Pulmonary artery endothelial cell (primary cell): ENCODE data around the gene ITGBL1. TPM values are rescaled to one million over a fixed set of nuclear protein-coding genes. Genes with fewer than 3 reads are reported as not detected.

ENCODE experiments used
- DNase-seq: peaks from one replicate; pipeline ENCODE4 v3.0.0-alpha.2; 2011; ENCODE audit warnings: low read depth, low spot score
- total RNA-seq: library from RNA; depleted of rRNA; stranded (reverse); fragments of >200 nt; gene quantifications from 2 replicates; pipeline ENCODE4 v1.2.3, GENCODE V29; 2014

Gene ITGBL1
- total RNA-seq, 1 donor from 2014 or later, result 44.3 TPM

DNA sequence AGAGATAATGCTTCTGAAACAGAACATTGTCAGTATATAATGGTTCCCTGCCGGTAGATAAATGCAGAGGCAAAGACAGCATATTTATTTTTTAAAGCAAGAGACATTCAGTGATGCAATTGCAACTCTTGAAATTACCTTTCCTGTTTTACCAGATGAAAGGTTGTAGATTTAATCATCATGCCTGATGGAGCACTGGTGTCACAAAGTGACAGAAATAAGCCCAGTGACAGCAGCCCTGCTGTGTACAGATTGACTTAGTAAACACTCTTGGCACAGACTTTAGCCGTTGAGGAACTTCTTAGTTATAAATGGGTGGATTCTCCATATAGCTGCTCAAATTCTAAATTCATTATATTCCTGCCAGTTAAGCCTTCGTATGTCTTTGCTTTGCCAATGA lies 172.5 kb downstream of the ITGBL1 start:
- DNase-seq, result no peak

- no peak for DNase-seq
Observed at GRCh38 chr13:101626925-101627555, 174.6 kb downstream of the ITGBL1 start.

GRCh38 chr13:101627556-101627943 lies 175.1 kb downstream of the ITGBL1 start:
- no peak for DNase-seq

DNA sequence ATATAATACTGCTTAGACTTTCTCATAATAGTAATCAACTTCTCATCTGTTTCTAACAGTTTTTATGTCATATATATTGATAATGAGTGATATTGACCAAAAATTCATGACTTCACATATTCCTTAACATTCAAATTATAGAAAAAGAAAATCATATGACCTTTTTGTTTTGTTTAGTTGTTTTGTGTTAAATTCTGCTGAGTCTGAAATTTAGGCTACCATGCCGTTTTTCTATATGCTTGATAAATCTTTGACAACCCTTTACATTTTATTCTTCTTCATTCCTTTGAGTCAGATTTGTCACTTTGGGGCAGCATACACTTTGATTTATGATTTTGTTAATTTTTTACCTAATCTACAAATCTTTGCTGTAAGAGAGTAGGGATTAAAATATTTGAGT lies 176.4 kb downstream of the ITGBL1 start:
- no peak for DNase-seq

DNA sequence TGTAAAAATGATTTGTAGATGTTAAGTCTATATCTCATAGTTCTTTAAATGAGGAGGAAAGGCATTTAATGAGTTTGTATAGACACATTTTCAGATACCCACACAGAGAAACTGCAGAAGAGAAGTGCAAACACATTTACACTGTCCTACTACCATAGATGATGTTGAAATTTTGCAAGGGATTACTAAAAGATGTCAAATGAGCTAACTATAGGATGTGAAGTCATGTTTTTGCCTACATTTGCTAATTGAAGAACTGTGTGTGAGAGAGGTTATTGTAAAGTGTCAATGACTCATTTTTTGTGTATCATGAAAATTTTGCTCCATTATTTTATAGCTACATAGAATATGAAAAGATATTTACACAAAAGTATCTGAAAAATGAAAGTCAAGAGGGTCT lies 178.9 kb downstream of the ITGBL1 start:
- DNase-seq, result no peak

GRCh38 chr13:101634142-101634541 lies 181.7 kb downstream of the ITGBL1 start:
- no peak for DNase-seq

DNA sequence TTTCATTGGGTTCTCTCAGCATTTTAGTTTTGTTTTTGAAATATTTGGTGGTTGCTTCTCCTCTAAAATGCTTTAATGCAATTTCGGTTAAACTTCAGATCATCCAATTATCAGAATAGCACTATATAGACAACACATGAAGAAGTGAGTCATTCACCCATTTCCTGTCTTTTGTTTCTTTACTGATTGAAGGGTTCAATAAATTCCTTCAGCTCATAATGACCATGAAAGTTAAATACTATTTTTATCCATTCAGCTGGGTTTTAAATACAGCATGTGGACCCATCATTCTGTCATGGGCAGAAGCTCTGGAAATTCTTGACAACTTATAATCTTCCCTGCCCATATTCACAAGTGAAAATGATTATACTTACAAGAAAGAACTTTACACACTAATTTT lies 187.2 kb downstream of the ITGBL1 start:
- no peak for DNase-seq

- peak; percentile 55 for DNase-seq
Observed at GRCh38 chr13:101640788-101641400, 188.4 kb downstream of the ITGBL1 start.

DNA sequence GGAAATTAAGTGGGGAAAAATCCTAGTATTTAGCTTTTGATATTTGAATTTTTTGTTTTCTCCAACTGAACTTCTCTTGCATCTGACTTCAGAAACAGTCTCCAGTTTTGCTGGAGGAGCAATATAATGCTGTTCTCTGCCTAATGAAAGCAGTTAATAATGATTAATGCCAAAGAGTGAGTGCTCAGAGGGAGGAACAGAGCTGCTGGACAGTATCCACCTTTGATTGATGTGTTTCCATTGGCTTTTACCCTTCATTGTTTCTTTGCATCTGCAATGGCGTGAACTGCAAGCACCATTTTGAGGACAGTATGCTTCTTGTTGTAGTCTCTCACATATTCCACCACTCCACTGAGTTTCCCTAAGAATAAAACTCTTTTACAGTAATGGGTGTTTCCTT lies 193.4 kb downstream of the ITGBL1 start:
- DNase-seq, result no peak

DNA sequence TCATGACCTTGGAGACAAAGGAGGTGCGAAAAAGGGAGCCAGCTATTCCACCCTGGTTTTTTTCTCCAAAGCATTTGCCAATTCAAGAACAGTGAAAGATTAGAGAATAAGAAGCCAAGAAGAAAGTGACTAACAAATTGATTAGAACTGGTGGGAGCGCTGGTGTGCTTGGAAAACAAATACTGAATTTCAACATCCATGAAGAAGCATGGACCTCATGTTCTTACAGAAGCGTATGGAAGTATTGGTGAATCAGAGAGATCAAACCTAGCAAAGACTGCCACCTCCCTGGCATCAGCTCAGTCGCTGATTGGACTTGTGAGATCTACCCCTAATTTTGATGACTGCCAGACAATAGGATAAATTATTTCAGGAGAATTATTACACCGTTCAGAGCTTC lies 195.3 kb downstream of the ITGBL1 start:
- DNase-seq, result no peak

GRCh38 chr13:101648766-101649487 lies 196.5 kb downstream of the ITGBL1 start:
- no peak for DNase-seq

- no peak for DNase-seq
Observed at GRCh38 chr13:101649488-101650126, 197.1 kb downstream of the ITGBL1 start.

DNA sequence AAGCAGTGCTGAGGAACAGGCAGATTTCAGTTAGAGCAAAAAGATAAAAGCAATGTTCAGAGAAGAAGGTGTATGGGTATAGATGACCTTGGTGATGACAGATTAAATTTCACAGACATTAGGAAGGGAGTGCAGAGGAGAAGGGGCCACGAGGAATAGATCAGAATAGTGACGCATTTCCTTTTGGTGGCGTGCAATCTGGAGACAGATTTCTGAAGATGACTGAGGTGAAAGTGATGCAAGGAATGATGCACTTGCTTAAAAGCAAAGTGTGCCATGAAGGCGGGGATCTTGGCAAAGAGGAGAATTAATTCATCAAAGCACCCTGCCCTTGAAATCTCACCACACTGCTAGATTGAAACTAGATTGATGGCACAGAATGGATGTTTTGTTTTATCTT lies 202.4 kb downstream of the ITGBL1 start:
- DNase-seq, result no peak

DNA sequence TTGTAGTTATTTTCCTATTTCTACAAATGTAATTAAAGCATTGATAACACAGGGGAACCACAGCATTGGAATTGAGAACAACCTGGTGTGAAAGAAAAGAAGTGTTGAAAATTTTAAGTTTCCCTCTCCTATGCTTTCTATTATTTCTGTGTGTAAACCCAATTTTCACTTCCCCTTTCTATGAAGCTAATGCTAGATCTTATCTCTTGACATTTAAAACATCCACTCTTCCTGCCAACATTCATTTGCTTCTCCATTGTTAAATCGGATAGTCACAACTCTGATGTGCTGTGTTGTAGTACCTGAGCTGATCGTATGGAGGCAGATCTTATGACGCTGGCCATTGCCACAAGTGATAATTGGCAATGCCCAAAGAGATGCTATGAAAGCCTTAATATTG lies 203.0 kb downstream of the ITGBL1 start:
- no peak for DNase-seq

GRCh38 chr13:101660711-101661110 lies 208.2 kb downstream of the ITGBL1 start:
- no peak for DNase-seq

DNA sequence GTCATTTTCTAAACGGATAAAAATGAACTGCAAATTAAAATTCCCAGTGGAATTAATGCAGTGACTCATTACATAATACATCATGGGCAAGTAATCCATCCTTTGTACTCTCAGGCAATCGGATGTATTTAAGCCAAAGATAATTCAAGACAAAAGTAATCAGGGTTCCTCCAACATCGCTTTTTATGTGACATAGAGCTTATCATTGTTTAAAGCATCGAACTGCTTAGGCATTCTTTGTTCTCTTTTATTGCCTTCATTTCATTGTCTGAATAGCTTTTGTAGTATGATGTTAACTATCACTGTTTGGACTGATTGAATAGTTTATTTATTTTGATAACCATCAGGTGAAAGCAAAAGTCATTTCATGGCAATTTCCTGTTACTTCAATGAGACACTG lies 209.4 kb downstream of the ITGBL1 start:
- peak; percentile 8 for DNase-seq

DNA sequence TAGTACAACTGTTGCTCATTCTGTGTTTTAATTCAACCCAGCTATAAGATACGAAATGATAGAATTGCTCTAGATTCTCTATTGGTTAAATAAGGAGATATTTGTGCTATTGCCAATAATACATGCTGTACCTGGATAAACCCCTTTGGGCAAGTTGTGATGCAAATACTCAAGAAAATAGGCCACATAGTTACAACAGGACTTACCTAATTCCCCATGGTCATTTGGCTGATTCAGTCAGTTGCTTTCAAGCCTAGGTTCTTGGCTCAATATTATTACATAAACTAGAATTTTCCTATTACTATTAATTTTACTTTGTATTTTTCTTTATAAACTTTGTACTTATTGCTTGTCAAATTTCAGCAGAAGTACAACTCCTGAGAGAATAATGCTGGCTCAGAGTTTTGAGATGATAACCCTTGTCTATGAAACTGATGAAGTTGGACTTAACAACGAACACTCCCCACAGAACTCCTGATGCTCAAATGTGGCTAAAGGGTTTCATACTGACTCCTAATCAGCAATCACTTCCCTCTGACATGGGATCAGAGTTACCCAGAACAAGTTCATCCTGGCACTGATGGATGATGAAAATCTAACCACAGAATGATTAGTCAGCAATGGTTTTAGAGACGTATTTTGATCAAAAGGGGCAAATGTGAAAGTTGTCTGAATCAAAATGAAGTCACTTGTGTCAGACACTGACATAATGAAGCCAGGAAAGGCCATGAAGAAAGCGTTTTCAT lies 221.1 kb downstream of the ITGBL1 start:
- DNase-seq, result no peak

DNA sequence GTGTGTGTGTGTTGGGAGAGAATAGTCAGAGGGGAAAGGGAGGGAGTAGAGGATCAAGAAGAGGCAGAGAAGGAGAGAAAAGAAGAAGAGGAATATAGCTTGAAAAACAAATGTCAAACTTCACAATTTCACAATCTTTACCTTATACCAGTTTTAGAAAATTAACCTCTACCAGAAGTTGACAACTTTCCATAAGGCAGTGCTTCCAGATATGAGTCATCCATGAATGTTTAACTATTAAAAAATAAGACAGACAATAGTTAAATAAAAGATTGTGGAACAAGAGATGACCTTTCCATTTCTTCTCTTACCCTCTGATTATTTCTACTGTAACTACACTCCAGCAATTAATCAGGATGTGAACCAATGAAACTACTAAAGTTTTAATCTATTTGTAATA lies 229.4 kb downstream of the ITGBL1 start:
- DNase-seq, result no peak

- DNase-seq, result no peak
Observed at GRCh38 chr13:101686003-101686402, 233.5 kb downstream of the ITGBL1 start.

DNA sequence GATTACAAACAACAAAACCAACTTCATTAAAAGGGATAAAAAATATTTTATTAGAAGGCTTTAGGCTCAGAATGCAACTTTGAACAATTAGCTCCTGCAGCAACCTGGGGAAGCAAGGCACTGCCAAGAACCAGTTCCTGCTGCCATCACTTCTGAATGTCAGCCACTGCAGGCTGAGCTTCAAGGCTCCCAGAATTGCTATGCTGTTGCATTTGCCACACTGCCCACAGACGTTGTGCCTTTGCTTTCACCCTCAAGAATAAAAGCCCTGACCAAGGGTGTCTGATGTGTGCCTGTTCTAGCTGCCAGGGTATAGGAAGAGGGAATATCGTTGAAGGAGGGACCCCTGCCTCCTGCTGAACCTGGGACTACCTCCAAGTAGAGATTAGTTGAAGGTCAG lies 238.4 kb downstream of the ITGBL1 start:
- DNase-seq, result no peak

DNA sequence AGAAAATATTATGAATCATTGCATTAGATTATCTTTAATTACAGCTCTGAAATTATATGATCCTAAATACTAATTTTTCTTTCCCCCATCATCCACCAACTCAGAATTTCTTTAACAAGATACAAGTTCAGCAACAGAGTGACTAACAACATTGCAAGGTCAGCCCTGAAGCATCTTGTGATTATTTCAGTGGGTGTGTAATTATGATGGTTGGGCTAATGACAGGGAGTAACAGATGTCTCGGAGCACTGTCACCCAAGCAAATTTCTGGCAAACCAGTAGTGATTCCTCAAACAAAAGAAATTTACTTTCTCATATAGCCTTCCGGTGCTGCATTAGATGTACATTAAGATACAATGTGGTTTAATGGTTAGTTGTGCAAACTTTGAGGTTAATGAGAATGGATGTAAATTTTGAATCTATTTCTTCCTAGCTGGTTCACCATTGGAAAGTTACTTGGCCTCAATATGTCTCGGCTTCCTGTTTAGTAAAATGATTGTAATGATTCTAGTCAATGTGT lies 238.9 kb downstream of the ITGBL1 start:
- no peak for DNase-seq
